ENCODE measurements around the gene SMPD2.

- TF ChIP-seq CTCF (IDR thresholded peaks at IDR 0.05), result no peak
- TF ChIP-seq POLR2A (IDR thresholded peaks at IDR 0.05), result no peak
Observed at GRCh38 chr6:109473120-109473519, 32.6 kb downstream of the SMPD2 start.

Data from ovary (tissue), 3 donors.